Natural killer cell (primary cell): ENCODE data around the gene SPECC1L. TPM values are rescaled to one million over a fixed set of nuclear protein-coding genes. Genes with fewer than 3 reads are reported as not detected.

ENCODE experiments used
- ATAC-seq, 3 donors: fragments of 150-1000 bp in 2 of 3; fragments of 200-7000 bp in 1 of 3; cut with Tn5 transposase; 1 replicate in 1 of 3; 2 replicates in 2 of 3; pipeline ENCODE4 v1.10.0; 2021; ENCODE audit warnings: mild to moderate bottlenecking in 2 of 3, moderate library complexity in 2 of 3
- DNase-seq, 2 donors: peaks; one replicate each; pipeline versions ENCODE4 v3.0.0 to v3.0.0-alpha.2; 2013 to 2021; ENCODE audit warnings: mixed read lengths in 1 of 2
- H3K27ac ChIP-seq: one replicate; pipeline ENCODE4 v1.5.1; 2013; ENCODE audit warnings: mild to moderate bottlenecking, low read length
- H3K27me3 ChIP-seq: one replicate; pipeline ENCODE4 v1.6.1; 2013; ENCODE audit warnings: low read length; ENCODE audit not compliant: control insufficient read depth, insufficient read depth
- H3K36me3 ChIP-seq: one replicate; pipeline ENCODE4 v1.6.1; 2013; ENCODE audit warnings: low read length; ENCODE audit not compliant: control insufficient read depth, insufficient read depth
- H3K4me1 ChIP-seq: one replicate; pipeline ENCODE4 v1.6.1; 2013; ENCODE audit warnings: low read length; ENCODE audit not compliant: control insufficient read depth, insufficient read depth
- H3K4me3 ChIP-seq: one replicate; pipeline ENCODE4 v1.5.1; 2013; ENCODE audit warnings: low read length
- H3K9me3 ChIP-seq: one replicate; pipeline ENCODE4 v1.6.1; 2013; ENCODE audit warnings: low read length; ENCODE audit not compliant: control insufficient read depth, insufficient read depth
- H3K27ac Mint-ChIP-seq, 2 donors: one replicate each; pipeline ENCODE4 v1.8.0; 2022; ENCODE audit warnings: mild to moderate bottlenecking in 2 of 2, mixed read lengths in 2 of 2, moderate library complexity in 1 of 2
- H3K27me3 Mint-ChIP-seq, 2 donors: one replicate each; pipeline ENCODE4 v1.8.0; 2022; ENCODE audit warnings: low read depth in 2 of 2, mixed read lengths in 2 of 2
- H3K36me3 Mint-ChIP-seq: one replicate; pipeline ENCODE4 v1.8.0; 2022; ENCODE audit warnings: mixed read lengths
- H3K4me1 Mint-ChIP-seq, 2 donors: one replicate each; pipeline ENCODE4 v1.8.0; 2022; ENCODE audit warnings: mixed read lengths in 2 of 2
- H3K4me3 Mint-ChIP-seq: one replicate; pipeline ENCODE4 v1.8.0; 2022; ENCODE audit warnings: mild to moderate bottlenecking, moderate library complexity, mixed read lengths
- H3K9me3 Mint-ChIP-seq, 2 donors: one replicate each; pipeline ENCODE4 v1.8.0; 2022; ENCODE audit warnings: mixed read lengths in 2 of 2
- WGBS: methylation state at CpG from one replicate; pipeline ENCODE4 v1.1.7; 2013; ENCODE audit warnings: missing lambda C conversion rate; ENCODE audit not compliant: insufficient coverage; 5-methylcytosine and 5-hydroxymethylcytosine counted together
- intact Hi-C: fragments of 100-400 bp; cut with micrococcal nuclease; formaldehyde crosslinking; loops from one replicate; pipeline ENCODE4 v1.14.2; 2022
- total RNA-seq, 4 donors: library from RNA; stranded (reverse); fragments of 120-200 nt in 1 of 4; gene quantifications; one replicate each; pipeline versions ENCODE4 v1.2.3 to v1.2.4, GENCODE V29; 2013 to 2022
- TF ChIP-seq, protein P1 (sequence below): fragments of 200-600 bp; IDR thresholded peaks from one replicate; pipeline ENCODE4 v1.8.0; 2022; ENCODE audit warnings: antibody characterized with exemption

The SPECC1L gene
- total RNA-seq, 3 donors from 2014 or later (not counting 1 experiment from before 2014, with no cell fraction given), result 46.1 to 52.9 (median 48.5) TPM

DNA sequence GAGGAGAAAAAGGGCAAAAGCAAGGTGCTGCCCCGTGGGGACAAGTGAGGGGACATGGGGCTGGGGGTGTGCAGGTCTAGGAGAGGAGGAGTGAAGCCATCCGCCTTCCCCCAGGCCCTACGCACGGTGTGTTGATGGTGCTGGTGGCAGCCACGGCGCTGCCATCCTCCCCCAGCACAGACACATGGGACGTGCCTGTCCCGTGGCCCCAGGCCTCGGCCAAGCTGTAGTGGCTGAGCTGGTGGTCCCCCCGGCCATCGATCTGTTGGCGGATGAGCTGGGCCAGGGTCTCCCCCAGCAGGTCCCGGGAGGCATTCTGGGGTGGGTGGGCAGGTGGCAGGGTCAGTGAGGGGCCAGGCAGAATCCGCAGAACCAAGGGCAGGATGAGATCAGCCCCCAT lies 44.7 kb upstream of the SPECC1L start:
- Mint-ChIP-seq H3K36me3 (no peaks in the 10 kb centered on the region), H3K4me3 (no peak overlapping the region), H3K4me1 (no peaks in the 10 kb centered on the region), H3K27me3 (no peaks in the 10 kb centered on the region), H3K9me3 (no peaks in the 10 kb centered on the region), H3K27ac (no peak overlapping the region)
- Histone ChIP-seq H3K4me1 (no peaks in the 10 kb centered on the region), H3K27me3 (no peaks in the 10 kb centered on the region), H3K36me3 (no peaks in the 10 kb centered on the region), H3K9me3 (peaks cover 5% of the 10 kb centered on the region), H3K4me3 (no peak overlapping the region), H3K27ac (no peak overlapping the region)
- ATAC-seq (no peak), DNase-seq (no peak)
- intact Hi-C loops, result no loop called here
- TF ChIP-seq, protein P1, sequence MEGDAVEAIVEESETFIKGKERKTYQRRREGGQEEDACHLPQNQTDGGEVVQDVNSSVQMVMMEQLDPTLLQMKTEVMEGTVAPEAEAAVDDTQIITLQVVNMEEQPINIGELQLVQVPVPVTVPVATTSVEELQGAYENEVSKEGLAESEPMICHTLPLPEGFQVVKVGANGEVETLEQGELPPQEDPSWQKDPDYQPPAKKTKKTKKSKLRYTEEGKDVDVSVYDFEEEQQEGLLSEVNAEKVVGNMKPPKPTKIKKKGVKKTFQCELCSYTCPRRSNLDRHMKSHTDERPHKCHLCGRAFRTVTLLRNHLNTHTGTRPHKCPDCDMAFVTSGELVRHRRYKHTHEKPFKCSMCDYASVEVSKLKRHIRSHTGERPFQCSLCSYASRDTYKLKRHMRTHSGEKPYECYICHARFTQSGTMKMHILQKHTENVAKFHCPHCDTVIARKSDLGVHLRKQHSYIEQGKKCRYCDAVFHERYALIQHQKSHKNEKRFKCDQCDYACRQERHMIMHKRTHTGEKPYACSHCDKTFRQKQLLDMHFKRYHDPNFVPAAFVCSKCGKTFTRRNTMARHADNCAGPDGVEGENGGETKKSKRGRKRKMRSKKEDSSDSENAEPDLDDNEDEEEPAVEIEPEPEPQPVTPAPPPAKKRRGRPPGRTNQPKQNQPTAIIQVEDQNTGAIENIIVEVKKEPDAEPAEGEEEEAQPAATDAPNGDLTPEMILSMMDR, result no peak
- 94% methylated on average over 14 of the region's 14 CpGs for WGBS

DNA sequence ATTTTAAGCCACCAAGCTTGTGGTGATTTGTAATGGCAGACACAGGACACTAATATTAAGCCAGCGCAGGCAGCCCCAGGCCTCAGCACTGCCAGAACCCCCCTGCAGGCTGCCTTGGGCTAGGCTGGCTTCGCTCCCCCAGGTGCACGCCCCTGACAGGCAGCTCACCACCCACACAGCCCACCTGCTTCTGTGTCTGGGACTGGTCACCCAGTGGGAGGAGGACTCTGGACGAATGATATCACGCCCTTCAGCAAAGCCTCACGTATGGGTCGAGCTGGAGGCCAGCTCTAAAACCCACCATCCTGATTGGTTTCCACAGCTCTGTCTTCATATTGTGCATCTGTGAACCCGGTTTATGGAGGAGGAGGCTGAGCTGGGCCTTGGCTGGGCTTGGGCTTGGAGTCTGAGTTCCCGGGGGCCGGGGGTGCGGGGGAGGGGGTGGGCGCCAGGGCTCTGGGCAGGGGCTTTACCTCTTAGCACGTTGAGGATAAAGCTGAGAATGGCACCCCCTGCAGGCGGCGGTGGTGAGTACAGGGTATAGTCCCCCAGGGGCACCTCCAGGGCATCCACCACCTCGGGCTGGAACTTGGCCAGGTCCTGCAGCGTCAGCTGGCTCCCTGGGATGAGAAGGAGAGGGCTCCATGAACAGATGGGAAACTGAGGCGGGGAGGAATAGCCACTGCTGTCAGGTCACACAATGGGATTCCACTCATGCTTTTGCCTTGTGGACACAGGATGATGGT lies 39.5 kb upstream of the SPECC1L start:
- no peak overlapping the region for H3K27ac ChIP-seq
- no peaks in the 10 kb centered on the region for H3K27me3 Mint-ChIP-seq
- TF ChIP-seq, protein P1, result peak; percentile 60
- no peaks in the 10 kb centered on the region for H3K9me3 Mint-ChIP-seq
- H3K27me3 ChIP-seq, result no peaks in the 10 kb centered on the region
- no peak overlapping the region for H3K4me3 Mint-ChIP-seq
- peak; percentile 63 to 79 (median 75) for ATAC-seq
- no peak overlapping the region for H3K4me3 ChIP-seq
- H3K36me3 ChIP-seq, result no peaks in the 10 kb centered on the region
- DNase-seq, result peak; percentile 57 to 74
- H3K36me3 Mint-ChIP-seq, result no peaks in the 10 kb centered on the region
- intact Hi-C loops, result no loop called here
- H3K27ac Mint-ChIP-seq, result no peak overlapping the region
- no peaks in the 10 kb centered on the region for H3K9me3 ChIP-seq
- peaks cover 0 to 5% of the 10 kb centered on the region in 2 donors for H3K4me1 Mint-ChIP-seq
- WGBS, result 64% methylated on average over 14 of the region's 18 CpGs
- H3K4me1 ChIP-seq, result no peaks in the 10 kb centered on the region

DNA sequence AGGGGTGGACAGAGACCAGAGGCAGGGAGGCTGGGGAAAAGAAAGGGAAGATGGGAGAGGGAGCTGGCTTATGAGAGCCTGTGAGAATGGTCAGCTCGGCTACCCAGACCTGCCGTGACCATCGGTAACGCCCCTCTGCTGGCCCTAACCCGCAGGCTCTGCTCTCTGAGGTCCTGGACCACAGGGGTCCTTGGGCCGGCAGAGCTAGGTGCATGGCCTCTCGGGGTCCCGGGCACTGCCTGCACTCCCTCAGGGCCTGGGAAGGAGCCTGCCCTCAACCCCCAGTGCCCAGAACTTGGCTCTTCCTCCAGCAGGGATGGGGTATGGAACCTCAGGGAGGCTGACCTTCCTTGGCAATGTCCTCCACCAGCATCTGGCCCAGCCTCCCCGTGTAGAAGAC lies 38.9 kb upstream of the SPECC1L start:
- H3K36me3 Mint-ChIP-seq, result no peaks in the 10 kb centered on the region
- ATAC-seq (no peak), DNase-seq (no peak)
- H3K27ac Mint-ChIP-seq, result no peak overlapping the region
- no peaks in the 10 kb centered on the region for H3K27me3 Mint-ChIP-seq
- H3K4me1 ChIP-seq, result no peaks in the 10 kb centered on the region
- H3K4me3 Mint-ChIP-seq, result no peak overlapping the region
- no peaks in the 10 kb centered on the region for H3K9me3 Mint-ChIP-seq
- TF ChIP-seq, protein P1, result no peak
- WGBS, result 91% methylated on average over 9 of the region's 9 CpGs
- no peaks in the 10 kb centered on the region for H3K36me3 ChIP-seq
- no peaks in the 10 kb centered on the region for H3K9me3 ChIP-seq
- H3K27ac ChIP-seq, result no peak overlapping the region
- intact Hi-C loops, result no loop called here
- H3K27me3 ChIP-seq, result no peaks in the 10 kb centered on the region
- peaks cover 0 to 5% of the 10 kb centered on the region in 2 donors for H3K4me1 Mint-ChIP-seq
- H3K4me3 ChIP-seq, result no peak overlapping the region

DNA sequence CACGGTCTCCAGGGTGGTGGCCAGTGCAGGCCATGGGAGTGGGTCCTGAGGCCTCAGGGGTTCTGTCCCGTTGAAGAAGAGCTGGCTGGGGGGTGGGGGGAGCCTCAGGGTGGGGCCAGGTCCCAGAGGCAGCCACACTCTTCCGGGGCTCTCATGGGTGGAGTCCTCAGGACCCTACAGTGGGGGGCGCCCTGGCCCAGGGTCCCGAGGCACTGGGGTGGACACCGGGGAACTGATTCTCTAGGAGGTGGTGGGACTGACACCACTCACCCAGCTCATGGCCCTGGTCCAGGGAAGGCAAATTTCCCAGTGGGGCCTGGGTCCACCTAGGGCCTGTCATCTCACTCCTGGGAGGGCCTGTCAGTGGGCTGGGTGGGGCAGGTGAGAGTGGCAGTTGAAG lies 38.5 kb upstream of the SPECC1L start:
- H3K4me1 Mint-ChIP-seq, result peaks cover 0 to 5% of the 10 kb centered on the region in 2 donors
- Histone ChIP-seq H3K4me3 (no peak overlapping the region), H3K4me1 (no peaks in the 10 kb centered on the region), H3K9me3 (no peaks in the 10 kb centered on the region), H3K27me3 (no peaks in the 10 kb centered on the region), H3K27ac (no peak overlapping the region), H3K36me3 (no peaks in the 10 kb centered on the region)
- no peak overlapping the region for H3K4me3 Mint-ChIP-seq
- H3K9me3 Mint-ChIP-seq, result no peaks in the 10 kb centered on the region
- TF ChIP-seq, protein P1, result no peak
- no peak for ATAC-seq
- no peak for DNase-seq
- no peak overlapping the region for H3K27ac Mint-ChIP-seq
- intact Hi-C loops, result no loop called here
- H3K36me3 Mint-ChIP-seq, result no peaks in the 10 kb centered on the region
- WGBS, result 84% methylated on average over 6 of the region's 6 CpGs
- no peaks in the 10 kb centered on the region for H3K27me3 Mint-ChIP-seq
